Hematopoietic multipotent progenitor cell treated with erythropoietin and hydrocortisone succinate and interleukin-3 and kit ligand, for 17 days (in vitro differentiated cells): Measurements from ENCODE around the gene ADO.
A peak's percentile ranks its signal among the peaks of the same experiment; 100 is the strongest.
"Not testable (repeated sequence)": the region's sequence is repeated elsewhere in the genome, so short reads cannot be mapped to it uniquely, and the experiment has no call there.

Experiments used
- DNase-seq: peaks from one replicate; pipeline ENCODE4 v3.0.0-alpha.2; 2015; ENCODE audit warnings: low spot score

ADO gene

GRCh38 chr10:62804356-62805230, at the start of gene ADO:
Gene ADO (plus strand): TSS chr10:62804720. CDS start chr10:62805060, 340 bp downstream.
- DNase-seq, result peak; percentile 82

DNA sequence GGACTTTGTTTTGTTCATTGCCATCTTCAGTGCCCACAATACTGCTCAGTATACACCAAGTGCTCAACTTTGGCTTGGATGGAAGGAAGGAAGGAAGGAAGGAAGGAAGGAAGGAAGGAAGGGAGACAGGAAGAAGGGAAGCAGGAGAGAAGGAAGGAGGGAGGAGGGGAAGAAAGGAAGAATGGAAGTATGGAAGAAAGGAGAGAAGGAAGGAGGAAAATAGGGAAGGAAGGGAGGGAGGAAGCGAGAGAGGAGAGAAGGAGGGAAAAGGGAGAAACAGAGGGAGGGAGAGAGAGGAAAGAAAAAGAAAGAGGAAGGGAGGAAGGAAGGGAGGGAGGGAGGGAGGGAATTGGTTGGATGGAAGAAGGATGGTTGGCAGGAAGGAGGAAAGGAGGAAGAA, 49.6 kb upstream of the ADO start:
- no peak for DNase-seq

DNA sequence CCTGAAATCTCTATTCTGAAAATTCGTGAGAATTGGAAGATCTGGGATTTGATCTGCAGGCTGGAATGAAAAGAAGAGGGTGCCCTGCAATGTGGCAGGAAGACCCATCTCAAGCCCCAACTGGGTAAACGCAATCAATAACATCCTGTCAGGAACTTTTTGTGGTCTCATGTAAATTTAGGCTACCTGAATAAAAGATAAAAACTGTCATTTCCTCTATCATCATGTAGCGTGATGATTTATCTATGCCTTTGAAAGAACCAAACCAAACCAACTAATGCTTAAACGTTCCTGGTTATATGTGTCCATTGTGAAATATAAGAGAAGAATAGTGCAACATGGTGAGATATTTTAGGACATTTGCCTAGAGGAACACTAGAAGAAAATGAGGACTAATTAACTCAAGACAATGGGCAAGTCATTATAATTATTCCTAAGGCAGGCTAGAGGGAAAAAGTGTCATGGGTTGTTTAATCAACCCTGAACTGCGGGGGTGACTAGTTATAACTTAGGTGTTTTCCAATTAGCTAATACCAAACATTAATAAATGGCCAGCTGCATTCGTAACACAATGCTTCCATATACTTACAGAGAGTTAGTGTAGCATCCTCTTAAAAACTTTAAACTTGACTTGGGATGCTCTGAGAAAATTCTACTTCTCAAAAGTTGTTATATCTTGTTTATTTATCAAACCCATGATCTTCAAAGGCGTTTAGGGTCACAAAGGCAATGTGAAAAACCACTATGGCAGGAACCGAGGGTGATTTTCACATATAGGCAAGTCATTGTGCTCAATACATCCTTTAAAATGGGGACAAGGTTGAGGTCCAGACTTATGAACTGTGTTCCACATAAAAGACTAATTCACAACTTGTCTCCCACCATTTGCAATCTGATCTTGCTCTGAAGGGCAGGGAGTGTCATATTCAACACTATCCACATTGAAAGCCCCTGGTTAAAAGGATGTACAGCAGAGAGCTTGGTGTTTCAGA, 48.6 kb upstream of the ADO start:
- DNase-seq, result no peak

DNA sequence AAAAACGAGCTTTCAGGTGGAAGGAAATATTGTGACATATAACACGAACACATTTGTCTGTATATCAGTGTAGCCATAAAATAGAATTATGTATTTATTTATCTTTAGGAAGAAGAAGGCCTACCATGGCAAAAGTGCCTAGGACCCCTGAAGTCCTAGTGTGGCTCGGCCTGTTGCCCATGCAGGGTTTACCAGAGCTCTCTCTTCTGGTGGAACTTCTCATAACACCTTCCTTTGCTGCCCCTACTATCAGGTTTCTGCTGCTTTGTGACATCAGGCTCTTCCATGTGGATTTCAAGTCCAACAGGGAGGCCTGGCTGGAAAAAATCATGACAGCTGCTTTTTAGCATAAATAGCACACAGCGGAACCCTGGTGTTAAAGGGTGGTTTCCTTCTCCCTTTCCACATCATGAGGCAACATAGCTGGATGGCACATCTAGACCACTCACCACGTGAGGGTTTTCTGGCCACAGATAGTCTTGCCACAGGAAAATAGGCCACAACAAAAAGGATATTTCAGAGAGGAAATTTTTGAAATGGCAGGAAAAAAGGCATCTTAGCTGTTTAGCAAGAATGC, 44.8 kb upstream of the ADO start:
- DNase-seq, result no peak

DNA sequence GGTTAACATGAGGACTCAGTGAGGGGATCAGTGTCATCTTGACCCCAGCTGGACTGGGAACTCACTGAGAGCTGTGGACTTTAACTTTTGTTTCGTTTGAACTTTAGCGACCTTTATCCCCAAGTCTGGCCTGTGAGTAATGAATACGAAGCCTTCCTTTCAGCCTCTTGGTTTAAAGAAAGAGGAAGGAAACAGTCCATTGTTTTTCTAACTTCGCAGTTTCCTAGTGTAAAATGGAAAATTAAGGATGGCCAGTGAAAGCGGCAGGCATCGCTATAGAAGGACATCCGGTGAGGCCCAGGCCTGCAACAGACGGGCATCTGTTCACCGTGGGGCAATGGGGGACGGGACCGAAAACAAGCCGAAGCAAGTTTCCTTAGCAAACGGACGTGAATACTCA, 44.1 kb upstream of the ADO start:
- DNase-seq, result no peak

DNA sequence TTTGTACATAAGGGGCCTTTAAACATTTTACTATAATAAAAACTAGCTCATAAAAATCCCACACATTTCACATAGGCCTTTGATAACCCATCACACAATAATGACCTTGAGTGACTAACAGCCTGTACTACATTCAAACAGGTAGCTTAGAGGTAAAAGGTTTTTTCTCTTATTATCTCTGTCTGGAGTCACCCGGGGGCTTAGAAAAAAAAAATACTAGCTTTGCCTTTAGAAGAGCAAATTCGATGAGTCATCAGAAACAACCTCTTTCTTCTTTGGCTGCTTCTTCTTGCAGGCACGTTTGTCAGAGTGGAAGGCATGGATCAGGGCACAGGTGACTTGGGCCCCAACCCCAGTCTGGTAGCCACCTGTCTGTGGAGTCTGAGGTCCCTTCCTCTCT, 43.4 kb upstream of the ADO start:
- DNase-seq, result no peak

GRCh38 chr10:62763155-62763554, 41.4 kb upstream of the ADO start:
- DNase-seq, result no peak

GRCh38 chr10:62764011-62764410, 40.5 kb upstream of the ADO start:
- DNase-seq, result no peak

DNA sequence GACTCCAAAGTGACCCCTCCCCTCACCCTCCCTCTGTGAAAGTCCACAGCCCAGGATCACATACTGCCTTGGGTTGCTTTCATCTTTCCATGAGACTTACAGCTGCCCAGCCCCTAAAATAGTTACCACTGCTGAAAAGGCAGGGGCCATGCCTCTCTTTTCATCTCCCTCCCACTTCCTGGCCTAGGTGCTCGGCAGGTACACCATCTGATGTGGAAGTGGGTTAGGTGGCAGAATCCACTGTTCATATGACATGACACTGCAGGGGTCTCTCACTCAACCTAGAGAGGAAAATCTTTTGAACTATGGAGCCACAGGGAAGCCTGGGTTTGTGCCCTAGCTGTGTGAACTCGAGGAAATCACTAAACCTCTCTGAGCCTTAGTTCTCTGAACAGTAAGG, 38.8 kb upstream of the ADO start:
- DNase-seq, result no peak

DNA sequence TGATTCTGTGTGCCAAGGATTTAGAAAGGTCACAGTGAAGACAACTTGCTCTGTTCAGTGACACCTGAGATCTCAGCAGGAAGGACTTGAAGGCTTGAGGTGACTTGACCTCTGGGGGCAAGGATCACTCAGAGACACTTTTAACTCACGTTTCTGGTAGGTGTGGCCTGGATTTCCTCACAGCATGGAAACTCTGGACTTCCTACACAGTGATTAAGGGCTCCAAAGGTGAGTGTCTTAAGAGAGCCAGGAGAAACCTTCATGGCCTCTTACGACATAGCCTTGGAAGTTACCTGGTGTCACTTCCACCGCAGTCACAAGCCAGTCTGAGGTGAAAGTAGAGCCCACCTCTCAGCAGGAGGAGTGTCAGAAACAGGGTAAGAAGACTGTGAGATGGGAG, 38.1 kb upstream of the ADO start:
- no peak for DNase-seq

DNA sequence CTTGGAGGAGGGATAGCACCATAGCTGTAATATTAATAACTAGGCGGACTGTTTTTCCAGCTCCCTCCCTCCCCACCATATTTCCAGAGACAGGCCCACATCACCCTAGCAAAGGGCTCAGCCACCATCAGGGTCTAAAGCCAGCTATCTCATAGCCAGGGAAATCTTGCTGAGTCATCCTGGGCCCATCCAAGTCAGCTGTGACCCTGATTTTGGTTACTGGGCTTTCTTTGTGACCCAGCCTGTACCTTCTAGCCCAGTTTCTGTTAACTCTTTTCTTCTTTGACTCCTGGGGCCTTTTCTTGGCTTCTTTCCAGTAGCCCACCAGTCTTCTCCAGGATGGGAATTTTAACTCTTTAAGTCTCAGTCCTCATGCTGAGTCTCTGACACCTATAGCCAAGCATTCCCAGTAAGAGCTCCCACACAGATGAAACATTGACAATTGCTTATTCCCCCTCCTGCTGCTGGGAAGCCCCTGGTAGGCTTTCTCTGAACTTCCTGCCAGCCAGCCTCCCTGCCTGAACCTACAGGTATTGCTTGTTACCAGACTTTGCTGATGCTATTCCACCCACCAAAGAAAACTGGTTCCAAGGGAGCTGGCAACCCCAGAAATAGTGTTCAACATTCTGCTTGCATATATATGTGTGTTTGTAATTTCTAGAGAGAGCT, 34.8 kb upstream of the ADO start:
- DNase-seq, result peak; percentile 22

DNA sequence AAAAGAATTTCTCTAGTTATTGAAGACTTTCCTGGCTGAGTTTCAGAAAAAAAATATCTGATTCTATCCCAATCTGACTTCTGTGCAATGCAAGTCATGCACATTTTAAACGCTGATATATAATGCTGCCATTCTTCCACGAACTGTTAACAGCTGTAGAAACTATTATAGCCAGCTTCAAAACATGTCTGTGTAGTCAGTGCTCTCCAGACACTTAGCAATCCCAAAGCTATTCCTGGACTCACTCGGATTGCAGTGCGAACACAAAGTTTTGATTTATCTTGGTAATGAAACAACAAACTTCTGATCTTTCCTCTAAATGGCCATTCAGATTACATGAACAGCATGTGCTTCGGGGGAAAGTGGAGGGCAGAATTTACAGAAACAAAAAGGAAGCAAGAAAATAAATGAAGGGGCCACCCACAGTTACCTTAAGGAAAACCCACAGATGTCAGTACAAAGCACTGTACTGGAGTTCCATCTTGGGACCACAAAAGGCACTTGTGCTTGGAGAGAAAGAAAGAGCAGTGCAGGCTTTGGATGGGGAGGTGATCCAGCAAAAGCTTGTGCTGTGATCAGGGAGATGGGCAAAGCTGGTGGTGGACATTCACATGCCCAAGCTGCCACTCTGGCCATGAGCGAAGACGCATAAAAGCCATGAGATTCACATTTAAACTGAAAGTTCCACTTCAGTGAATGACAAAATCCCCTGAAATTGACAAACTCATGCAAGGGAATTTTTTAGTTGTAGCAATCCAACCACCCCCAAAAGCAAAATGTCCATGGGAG, 32.1 kb upstream of the ADO start:
- DNase-seq, result no peak

GRCh38 chr10:62778125-62778524, 26.4 kb upstream of the ADO start:
- DNase-seq, result no peak

DNA sequence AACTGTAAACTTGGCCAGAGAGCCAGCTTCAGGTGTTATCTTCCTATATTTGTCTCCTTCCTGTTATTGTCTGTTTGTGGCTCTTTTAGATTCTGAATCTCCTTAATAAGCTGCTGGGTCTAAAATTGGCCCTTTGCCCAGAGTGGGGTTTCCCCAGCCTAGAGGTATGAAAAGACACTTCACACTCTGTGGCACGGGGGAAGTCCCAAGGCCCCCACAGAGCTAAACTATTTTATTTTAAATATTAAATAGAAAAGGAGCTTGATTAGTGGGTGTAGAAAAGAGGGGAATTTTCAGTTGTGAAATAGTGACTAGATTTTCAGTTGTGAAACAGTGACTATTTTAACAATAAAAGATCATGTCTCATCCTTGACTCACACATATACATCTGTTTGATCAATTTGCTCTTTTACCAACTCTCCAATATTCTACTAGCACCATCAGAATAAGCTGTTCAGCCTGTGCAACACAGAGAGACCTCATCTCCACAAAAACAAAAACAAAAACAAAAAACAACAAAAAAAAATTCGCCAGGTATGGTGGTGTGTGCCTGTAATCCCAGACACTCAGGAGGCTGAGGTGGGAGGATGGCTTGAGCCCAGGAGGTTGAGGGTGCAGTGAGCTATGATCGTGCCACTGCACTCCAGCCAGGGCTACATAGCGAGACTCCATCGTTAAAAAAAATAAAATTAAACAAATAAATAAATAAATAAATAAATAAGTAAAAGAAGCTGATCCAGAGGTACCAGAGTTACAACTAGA, 24.9 kb upstream of the ADO start:
- DNase-seq, result no peak

GRCh38 chr10:62784537-62784936, 20.0 kb upstream of the ADO start:
- DNase-seq, result not testable (repeated sequence)

- DNase-seq, result not testable (repeated sequence)
Measured at GRCh38 chr10:62788285-62788684, 16.2 kb upstream of the ADO start.

GRCh38 chr10:62788861-62789467, 15.6 kb upstream of the ADO start:
- no peak for DNase-seq

DNA sequence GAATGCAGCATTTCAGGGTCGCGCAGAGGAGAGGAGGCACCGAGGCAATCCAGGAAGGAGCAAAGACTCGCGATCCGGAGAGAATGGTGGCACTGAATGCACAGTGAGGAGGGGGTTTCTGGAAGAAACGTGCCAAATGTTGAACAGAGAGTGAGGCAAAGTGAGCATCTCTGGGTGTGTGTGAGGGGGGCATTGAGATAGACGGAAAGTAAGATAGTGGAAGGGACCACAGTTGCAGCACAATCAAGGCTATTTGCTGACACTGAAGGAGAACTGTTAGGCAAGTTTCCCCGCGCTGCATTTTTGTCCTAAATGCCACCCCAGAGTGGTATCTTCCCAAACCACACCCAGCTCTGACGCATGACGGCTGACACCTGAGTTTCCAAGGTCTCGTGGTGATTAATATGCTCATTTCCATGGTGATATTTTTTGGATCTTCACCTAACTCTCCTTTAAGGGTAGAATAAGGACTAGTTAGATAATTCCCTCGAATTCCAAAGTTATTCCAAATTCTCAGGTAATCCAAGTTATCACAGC, 14.4 kb upstream of the ADO start:
- no peak for DNase-seq

DNA sequence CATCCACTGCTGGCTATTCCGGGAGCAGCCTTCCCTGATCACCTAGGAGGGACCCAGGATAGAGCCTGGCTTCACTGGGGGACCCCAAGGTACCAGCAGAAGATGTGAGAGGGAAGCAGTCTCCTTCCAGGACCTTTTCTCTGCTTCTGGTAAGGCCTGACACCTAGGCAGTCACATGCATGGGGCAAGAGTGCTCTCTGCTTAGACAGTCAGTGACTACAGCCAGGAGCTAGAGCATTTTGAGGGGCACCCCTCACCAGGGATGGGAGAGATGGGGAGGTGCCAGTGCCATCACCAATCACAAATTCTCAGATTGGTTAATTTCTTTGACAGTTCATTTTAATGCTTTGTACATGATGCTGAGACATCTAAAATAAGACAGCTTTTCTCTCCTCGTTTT, 13.9 kb upstream of the ADO start:
- DNase-seq, result no peak

DNA sequence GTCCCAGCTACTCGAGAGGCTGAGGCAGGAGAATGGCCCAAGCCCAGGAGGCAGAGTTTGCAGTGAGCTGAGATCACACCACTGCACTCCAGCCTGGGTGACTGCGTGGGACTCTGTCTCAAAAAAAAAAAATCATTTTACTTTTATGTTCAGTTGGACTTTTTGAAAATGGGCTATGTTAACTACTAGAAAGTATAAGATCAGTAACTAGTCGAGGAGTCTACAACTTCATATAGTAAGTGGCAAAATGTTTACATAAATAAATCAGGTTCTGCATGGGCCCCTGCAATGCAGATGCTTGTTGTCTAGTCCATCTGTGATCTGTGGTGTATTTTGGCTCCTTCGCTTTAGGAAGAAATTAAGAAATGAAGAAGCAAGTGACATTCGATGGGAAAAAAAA, 12.3 kb upstream of the ADO start:
- DNase-seq, result no peak
